GM10248 (cell line): ENCODE results near the gene TSNAX.
"Not testable (repeated sequence)": the region's sequence is repeated elsewhere in the genome, so short reads cannot be mapped to it uniquely, and the experiment has no call there.

ENCODE experiments used
- CTCF ChIA-PET: fragments of 300-600 bp; sonication (Branson Sonifier 250); formaldehyde crosslinking; extraction: SDS; loops from one replicate; lab custom pipeline; 2021; ENCODE audit warnings: antibody characterized with exemption; lab: Yijun Ruan, JAX
- POLR2A ChIA-PET: fragments of 350-650 bp; sonication (Branson Sonifier 250); formaldehyde crosslinking; extraction: SDS; loops from one replicate; lab custom pipeline; 2020; ENCODE audit warnings: antibody characterized with exemption; lab: Yijun Ruan, JAX
- DNase-seq: peaks from one replicate; pipeline ENCODE4 v3.0.0; 2012; ENCODE audit errors: extremely low spot score
- CTCF ChIP-seq: IDR thresholded peaks from 2 replicates; pipeline ENCODE4 v1.5.1; 2012; ENCODE audit warnings: mild to moderate bottlenecking, low read depth; ENCODE audit errors: extremely low read depth, missing control alignments, control extremely low read depth

TSNAX gene

GRCh38 chr1:231564373-231564772 lies 35.9 kb downstream of the TSNAX start:
- DNase-seq, result no peak
- ChIA-PET POLR2A (no interaction called here), CTCF (interaction anchor here (1.5 kb wide), 1 partner anchor 201 kb away, joined by 3 read pairs; no protein-coding TSS in a partner anchor)
- no peak for TF ChIP-seq CTCF

GRCh38 chr1:231566496-231566895 lies 38.0 kb downstream of the TSNAX start:
- CTCF ChIA-PET, result interaction anchor here (0.8 kb wide), 1 partner anchor 10 kb away, joined by 3 read pairs; no protein-coding TSS in a partner anchor
- TF ChIP-seq CTCF, result no peak
- DNase-seq, result no peak
- POLR2A ChIA-PET, result no interaction called here

GRCh38 chr1:231570262-231570661 lies 41.8 kb downstream of the TSNAX start:
- CTCF ChIA-PET, DNase-seq, POLR2A ChIA-PET: not testable (repeated sequence)

GRCh38 chr1:231571904-231572303 lies 43.4 kb downstream of the TSNAX start:
- CTCF ChIA-PET, result no interaction called here
- DNase-seq, result no peak
- no peak for TF ChIP-seq CTCF
- POLR2A ChIA-PET, result no interaction called here

- no peak for DNase-seq
- POLR2A ChIA-PET, result no interaction called here
- TF ChIP-seq CTCF, result no peak
- CTCF ChIA-PET, result interaction anchor here (1.1 to 1.6 kb wide), 3 partner anchors 15 to 218 kb away, joined by 3 to 5 read pairs (median 4); no protein-coding TSS in a partner anchor
Observed at GRCh38 chr1:231575472-231575871, 47.0 kb downstream of the TSNAX start.

- no peak for TF ChIP-seq CTCF
- POLR2A ChIA-PET, result no interaction called here
- no peak for DNase-seq
- CTCF ChIA-PET, result interaction anchor here (1.2 to 3.4 kb wide), 2 partner anchors 11 to 14 kb away, joined by 3 to 13 read pairs; no protein-coding TSS in a partner anchor
Observed at GRCh38 chr1:231576804-231577718, 48.6 kb downstream of the TSNAX start.

- TF ChIP-seq CTCF, result no peak
- ChIA-PET POLR2A (no interaction called here), CTCF (interaction anchor here (1.1 to 1.4 kb wide), 3 partner anchors 10 to 265 kb away, joined by 3 to 5 read pairs (median 5); no protein-coding TSS in a partner anchor)
- no peak for DNase-seq
Observed at GRCh38 chr1:231580874-231581273, 52.4 kb downstream of the TSNAX start.
